ENCODE results near the gene PSME4.

DNA sequence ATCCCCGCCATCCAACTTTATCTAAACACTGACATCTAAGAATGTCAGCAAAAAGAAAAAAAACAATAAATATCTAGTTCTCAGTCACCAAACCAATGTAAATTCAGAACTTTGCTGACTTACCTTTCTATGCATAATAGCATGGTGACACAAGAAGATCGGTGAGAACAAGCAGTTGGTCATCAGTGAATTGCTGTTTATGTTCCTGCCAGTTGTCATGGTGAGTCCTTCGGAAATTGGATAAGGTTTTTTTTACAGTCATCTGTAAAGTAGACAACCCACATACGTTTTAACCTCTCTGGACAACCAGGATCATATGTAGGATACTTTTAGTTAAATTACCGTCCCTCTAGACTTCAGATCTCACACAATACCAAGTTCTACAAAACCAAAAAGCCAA, 104.8 kb downstream of the PSME4 start:
- no peak for TF ChIP-seq L3MBTL2 (conservative IDR thresholded peaks at IDR 0.05)
- TF ChIP-seq NFRKB (IDR thresholded peaks at IDR 0.05) = no peak
- TF ChIP-seq ELF4 (IDR thresholded peaks at IDR 0.05) = no peak
- no peak for TF ChIP-seq SP1 (IDR thresholded peaks at IDR 0.05)
- no peak for TF ChIP-seq BHLHE40 (IDR thresholded peaks at IDR 0.05; ENCODE audit: borderline replicate concordance)
- TF ChIP-seq TARDBP (IDR thresholded peaks at IDR 0.05) = no peak
- TF ChIP-seq CTBP1 (IDR thresholded peaks at IDR 0.05; ENCODE audit: borderline replicate concordance) = no peak
- TF ChIP-seq ARNT (IDR thresholded peaks at IDR 0.05) = no peak
- no peak for TF ChIP-seq FOXM1 (IDR thresholded peaks at IDR 0.05; ENCODE audit: borderline replicate concordance)
- TF ChIP-seq ZNF384 (IDR thresholded peaks at IDR 0.05) = no peak
- no peak for TF ChIP-seq FOXK2 (IDR thresholded peaks at IDR 0.05)
- TF ChIP-seq SUZ12 (IDR thresholded peaks at IDR 0.05) = no peak
- TF ChIP-seq LEF1 (IDR thresholded peaks at IDR 0.05; ENCODE audit: borderline replicate concordance) = no peak
- no peak for TF ChIP-seq HDGF (IDR thresholded peaks at IDR 0.05; ENCODE audit: borderline replicate concordance)
